Eye (tissue), 1 donor: Measurements from ENCODE around the gene AGMO.
A peak's percentile ranks its signal among the peaks of the same experiment; 100 is the strongest.

Experiments used
- DNase-seq: peaks from one replicate; pipeline ENCODE4 v3.0.0-alpha.2; 2015

The AGMO gene

DNA sequence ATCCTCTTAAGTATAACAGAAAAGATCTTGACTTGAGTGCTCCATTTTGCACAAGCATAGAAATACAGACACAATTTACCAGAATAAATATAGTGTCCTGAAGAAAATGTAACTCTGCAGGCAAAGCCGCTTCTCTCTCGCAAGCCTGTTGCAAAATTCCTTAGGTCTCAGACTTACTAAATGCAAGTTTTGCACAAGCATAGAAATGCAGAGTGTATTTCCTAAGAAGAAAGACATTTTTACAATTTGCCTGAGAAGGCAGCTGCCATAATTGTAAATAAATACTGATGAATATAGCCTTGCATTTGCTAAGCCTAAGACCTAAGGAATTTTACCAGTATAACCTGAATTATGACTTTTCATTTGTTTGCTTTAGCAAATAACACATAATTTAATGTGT lies 67.1 kb downstream of the AGMO start:
- no peak for DNase-seq

DNA sequence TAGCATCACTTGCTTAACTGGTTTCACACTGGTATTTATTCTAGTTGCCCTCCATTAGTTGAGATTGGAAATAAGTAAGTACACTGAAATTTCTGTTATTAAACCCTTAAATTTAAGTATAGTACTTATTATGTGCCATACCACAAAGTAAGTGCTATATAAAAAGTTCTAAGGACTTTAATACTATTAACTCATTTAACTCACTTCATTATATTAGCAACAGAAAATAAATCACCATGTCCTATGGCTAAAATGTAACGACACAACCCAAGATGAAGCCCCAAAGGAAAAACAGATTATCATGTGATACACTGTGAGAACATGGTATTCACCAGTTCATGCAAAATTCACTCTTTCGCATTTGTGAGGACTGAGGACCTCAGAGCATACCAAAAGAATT lies 70.5 kb downstream of the AGMO start:
- DNase-seq: no peak

DNA sequence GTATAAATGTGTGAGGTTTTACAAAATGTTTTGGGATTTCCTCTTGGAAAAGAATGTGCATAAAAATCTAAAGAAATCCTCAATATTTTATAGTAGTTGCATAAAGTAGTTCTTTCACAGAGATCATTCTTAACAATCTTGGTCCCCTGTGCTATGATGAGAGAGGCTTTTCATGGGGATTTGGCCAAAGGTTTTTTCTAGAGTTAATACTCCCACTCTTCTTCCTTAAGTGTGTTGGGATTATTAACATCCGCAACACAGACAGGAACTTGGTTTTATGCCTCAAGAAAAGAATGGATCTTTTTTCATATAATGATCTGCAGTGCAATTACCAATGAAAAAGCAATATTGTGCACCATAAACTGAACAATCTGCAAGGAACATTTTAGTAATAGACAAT lies 71.5 kb downstream of the AGMO start:
- no peak for DNase-seq

DNA sequence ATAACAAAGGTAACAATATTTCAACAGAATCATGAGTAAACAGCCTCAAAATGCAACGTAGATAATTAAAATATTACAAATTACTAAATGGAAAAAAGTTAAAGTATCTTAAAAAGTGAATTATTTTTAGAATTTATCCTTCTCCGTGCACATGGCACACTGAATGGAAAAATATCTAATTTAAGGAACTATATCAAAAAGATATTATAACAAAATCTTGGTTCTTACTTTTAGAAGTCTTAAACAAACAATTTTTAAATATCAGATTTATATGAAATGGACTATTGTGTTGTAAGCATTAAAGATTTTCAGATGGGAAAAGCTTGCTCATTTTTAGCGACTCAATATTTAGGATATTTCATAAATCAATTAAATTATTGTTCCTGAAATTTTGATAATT lies 72.0 kb downstream of the AGMO start:
- no peak for DNase-seq

DNA sequence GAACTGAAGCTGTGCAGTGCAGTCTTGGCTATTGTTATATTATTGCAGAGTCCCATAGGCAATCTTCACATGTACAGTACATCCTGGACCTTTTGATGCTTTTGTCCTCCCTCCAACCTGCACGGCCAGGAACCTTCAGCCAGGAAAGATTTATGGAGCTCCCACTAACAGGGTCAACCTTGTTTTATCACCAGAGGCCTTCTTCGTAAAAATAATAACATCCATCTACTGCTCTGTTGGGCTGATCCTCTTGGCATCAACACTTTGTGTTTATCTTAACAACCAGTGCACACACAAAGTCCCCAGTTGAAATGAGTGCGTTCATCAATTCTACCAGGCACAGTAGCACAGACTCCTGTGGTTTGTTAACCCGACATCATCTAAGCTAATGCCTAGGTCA lies 72.4 kb downstream of the AGMO start:
- DNase-seq: no peak

DNA sequence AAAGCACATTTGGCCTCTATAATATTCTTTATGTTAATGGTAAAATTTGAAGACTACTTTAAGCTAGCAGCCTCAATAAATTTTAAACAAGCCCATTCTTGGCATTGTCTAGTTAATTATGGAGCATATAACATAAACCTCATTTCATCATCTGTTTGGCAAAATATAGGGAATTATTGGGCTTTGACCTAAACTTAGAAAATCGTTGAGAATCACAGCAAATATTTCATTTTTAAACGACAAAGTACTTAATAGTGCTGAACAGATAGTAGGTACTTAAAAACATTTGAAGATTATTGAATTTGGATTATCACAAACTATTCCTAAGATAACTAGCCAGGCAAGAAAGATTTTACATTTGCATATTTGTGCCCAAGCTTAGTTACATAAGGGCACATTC lies 73.4 kb downstream of the AGMO start:
- no peak for DNase-seq

DNA sequence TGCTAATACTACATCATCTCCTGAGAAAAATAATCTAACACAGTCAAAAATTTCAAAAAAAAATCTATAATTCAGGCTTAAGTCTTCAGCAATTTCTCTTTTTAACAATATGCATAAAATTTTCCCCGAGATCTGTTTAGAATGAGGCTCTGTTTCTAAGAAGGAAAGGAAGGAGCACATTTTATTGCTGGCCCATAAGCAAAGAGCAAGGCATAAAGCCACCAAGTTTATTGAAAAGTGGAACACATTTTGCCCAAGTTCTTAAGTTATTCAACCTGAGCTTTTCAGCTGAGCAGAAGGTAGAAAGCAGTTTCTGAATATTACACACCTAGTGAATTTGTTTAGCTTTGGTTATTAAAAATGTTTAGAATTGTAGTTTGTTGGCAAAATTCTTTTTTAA lies 73.9 kb downstream of the AGMO start:
- DNase-seq: no peak

DNA sequence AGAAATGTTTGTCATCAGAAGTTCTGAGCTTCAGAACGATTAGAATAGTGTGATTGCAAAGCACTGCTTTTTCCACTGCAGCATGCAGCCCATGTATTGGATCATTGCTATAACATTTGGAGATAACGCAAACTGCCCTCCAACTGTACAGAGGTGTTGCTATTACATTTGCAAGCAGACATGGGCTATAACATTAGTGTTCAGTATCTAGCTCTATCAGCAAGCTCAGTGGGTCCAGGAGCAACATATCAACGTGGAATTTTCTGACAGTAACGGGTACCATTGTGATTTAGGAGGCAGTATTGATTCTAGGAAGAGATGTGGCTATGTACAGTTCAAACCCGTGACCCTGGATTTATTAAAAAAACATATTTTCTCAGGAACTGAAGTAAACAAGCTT lies 75.8 kb downstream of the AGMO start:
- no peak for DNase-seq

DNA sequence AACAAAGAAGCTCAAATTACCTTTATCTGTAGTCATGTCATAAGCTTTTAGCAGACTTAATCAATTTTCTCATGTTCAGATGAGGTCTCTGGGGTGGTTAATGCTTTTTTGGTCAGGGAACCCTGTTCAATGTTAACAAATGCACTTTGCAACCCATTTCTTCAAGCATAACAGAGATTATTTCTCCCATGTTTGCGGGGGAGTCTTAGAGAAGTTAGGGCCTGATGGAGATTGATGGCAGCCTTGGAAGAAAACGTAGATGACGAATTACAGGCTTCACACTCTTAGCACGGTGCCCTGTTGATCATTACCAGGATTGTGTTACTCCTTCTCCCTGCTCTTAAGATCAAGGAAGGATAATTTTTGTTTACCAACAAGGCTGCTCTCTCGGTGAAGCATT lies 76.4 kb downstream of the AGMO start:
- no peak for DNase-seq

DNA sequence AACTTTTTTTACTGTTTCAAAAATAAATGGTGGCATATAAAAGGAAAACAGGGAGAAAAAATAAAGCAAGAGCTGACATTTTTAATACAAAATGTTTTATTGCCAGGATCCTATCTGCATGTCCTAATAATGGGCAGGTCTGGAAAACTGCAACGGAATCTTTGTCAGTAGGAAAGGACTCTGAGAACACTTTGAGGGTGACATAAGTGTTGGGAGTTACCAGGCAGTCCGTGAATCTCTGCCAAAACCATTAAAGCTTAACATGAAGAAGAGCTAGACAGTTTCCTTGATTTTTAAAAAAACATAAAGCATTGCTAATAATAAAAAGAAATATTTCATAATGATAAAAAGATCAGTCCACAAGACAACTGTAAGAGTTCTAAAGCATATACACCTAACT lies 80.7 kb downstream of the AGMO start:
- DNase-seq: no peak

DNA sequence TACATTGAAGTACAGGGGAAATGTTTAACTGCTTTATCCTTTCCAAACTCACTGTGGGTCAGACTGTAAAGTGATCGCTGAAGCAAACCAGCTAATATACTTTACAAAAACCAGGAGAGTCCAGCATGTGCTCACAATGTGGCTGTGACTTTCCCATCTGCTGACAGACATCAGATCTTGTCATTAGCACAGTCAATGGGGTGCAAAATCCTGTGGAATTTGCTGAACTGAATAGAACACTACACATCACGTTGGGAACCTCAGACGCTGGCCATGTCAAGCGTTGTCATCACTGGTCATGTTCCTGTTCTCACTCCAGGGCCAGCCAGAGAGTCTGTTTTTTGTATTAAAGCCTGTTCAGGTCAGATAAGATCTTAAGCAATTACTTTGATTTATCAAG lies 83.4 kb downstream of the AGMO start:
- DNase-seq: peak; percentile 19

DNA sequence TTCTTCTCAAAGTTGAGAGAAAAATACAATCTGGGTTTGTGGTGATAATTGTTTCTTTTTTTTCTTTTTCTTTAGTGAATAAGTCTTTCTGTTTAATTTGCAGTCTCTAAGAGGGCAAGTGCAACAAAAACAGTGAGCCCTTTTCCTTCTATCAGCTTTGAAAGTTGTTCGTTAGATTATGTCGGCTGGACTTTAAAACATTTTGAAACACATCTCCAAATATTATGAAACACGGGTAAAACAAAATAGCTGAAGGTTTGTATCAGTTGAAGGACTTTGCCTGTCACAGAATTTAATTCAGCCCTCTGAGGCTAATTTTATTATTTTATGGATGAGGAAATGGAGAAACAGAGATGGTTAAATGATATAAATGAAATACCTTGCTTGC lies 85.3 kb downstream of the AGMO start:
- DNase-seq: no peak

DNA sequence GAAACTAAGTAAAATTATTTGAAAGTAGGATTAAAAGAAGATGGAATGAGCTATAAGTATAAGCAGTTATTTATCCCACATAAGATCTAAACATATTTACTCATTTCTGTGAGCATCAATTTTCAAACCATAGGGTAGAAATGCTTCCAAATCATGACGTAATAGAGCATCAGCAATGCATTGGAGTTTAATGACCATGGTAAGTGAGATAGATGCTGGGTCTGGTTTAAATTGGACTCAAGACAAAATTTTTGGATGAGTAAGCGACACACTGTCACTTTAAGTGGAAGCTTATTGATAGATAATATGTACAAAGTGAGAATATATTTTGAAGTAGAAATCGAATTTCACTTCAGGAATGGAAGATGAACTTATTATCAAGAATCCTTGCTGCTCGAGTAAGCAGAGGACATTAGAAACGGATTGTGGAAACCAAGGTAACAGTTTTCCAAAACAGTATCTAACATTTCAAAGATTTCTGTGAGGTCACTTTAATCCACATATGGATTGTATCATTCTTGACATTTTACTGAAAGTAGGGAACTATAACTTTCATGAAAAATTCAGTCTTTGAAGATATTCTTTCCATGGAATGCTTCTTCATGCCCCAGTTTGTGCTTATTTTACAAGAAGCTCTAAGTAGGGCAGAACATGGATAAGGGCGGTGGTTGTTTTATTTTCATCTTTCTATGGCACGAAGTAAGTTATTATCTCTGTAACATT lies 85.8 kb downstream of the AGMO start:
- DNase-seq: no peak

DNA sequence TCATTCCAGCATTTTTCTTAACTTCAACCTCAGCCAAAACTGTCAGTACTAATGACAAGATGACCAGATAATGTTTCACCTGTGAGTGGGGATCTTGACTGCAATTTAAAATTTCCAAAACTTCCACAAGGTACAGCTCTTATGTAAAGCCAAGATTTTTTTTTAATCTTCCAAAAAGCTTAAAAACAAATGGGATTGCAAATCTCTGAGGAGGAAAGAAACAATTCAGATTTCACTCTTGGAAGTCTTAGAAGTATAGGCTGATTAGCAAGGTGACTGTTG lies 90.2 kb downstream of the AGMO start:
- DNase-seq: no peak

DNA sequence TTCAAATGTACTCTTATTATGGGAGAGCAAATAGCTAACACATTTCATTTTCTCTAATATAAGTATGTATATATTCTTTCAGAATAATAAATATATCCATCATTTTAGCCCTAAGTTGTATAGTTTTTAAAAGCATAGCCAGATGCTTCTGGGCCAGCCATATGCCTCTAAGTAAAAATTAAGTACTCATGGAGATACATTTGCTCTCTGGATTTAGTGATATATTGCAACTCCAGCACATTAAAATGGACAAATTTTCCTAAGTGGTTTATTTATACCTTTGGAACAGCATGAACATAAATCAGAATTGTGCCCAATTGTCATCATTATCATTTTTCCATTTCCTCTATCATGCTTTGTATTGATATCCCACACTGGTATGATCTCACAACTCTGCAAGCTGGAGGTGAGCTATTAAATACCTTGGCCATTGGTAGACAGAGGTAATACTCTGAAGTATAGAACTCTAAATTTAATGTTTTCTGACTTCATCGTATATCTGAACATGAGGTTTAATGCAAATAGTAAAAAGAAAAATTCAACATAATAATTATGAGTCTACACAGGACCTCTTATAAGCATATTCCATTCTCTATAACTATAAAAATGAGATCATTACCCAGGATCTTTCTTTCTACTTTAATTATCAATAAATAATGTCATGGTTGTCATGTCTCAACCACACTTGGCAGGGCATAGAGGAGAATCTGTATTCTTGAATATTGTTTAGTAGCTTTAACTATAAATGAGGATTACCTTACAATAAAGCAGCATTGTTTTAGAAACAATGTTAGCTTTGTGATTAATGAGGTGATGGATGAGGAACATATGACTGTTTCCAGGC lies 90.8 kb downstream of the AGMO start:
- DNase-seq: no peak

DNA sequence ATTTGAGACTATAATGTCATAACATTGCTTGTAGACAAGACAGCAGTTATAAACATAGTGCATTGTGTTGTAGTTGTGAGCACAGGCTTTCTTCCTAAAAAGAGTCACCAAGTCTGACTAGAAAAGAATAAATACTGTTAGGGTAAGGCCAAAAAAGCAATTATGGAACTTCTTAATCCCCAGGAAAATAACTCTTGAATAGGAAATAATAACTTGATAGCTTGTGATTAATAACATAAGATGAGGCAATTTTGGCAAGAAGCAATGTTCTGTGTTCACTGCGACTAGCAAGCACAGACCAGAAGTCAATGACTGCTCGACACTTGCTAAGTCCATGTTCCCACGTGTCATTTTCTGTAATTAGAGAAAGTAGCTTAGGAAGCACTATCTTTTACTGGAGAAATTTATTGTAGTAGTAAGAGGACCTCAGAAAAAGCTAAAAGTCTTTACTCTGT lies 97.1 kb downstream of the AGMO start:
- DNase-seq: no peak

DNA sequence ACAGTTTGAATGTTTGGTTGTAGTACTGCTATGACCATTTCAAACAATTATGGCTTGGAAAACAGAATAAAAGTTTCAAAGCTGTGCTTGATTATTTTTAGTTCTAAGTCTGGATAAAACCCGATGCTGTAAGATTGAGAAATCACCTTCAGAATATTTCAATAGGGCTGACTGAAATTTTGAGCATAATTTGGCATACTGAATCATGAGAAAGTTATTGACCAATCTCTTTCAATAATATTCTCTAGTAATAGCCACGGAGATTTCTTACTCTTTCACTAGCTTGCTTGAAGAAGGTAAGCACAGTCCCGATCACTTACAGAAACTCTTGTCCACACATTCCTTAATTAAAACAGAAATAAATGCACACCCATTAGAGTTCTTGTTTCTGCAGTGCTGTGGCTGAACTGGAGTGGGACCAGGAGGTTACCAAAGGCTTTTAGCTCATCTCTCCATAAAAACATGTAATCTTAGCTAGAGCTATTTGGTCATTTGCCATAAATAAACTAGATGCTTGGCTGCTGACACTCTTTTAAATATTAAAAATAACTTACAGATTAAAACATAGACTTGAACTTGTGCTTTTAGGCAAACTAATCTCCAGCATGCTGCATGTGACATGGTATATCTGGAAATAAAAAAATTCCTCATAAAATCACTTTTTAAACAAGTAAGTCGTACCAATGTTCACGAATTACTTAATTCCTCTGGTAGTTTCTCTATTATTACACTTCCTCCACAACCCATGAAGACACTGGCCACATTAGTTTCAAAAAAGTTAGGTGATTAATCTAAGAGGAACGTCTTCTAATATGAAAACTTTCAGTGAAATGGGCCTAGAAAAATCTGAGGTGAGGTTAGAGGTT lies 97.8 kb downstream of the AGMO start:
- no peak for DNase-seq

DNA sequence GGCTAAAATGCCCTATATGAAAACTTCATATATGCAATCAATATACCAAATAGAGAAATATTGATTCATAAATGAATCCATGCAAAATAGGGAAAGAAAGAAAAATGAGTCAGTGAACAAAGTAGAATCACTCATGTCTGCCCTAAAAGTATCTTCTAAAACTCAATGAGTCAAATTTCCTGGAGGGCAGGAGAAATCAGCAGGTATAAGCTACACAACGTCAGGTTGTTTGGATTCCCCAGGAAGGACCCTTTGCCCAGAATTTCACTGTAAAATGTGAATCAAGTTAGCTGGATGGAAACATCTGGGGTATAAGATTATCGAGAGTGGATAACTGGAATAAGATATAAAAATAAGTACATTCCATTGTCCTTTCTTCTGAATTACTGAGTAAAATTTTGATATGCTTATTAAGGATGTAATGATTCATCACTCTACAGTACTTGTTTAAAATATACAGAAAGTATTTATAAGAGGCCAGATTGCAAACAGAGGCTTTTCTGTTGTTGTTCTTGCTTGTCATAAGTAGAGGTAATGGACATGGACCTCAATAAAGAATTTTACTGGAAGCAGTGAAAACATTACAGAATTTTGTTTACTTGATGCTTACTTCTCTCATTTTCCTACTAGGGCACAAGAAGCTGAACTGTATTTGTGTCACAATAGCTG lies 99.0 kb downstream of the AGMO start:
- DNase-seq: no peak

DNA sequence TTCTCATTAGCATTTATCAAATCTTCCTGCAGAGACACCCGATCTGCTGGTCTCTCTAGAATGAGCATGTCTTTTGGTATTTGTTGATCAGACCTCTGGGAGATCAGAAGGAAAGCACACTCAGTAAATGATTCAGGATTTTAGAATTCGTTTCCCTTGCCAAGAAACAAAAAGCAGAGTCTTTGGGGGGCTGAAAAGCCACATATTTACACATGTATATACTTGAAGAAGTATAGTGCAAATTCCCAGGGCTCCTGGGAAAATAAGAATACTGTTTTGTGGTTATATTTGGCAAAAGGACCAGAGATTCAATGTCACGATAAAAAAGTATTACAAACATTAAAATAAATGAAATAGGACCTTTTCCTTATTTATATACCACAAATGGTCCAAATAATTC lies 100.2 kb downstream of the AGMO start:
- DNase-seq: peak; percentile 10

DNA sequence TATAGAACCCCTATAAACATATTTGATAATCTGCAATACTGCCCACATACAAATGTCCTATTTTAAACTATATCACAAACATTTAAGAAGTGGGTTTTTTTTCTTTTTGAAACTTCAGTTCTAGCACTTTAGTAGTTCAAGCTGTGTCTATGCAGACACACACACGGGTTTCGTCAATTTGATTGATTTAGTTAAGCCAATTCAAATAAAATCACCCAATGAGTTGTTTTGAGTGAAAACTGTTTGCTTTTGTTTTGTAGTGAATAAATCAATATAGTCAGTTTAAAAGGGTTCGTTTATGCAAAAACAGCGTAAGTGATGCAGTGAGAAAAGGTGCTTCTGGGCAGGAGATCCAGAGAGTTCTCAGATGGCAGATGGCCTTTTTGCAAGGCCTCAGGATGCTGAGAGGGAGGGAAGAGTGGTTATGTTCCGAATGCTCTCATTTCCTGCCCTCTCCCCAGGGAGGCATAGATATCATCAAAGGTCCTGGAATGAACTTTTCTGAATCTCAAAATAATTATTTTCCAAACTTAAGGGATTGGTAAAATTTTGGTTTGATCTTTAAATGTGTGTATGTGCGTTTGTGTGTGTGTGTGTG lies 102.7 kb downstream of the AGMO start:
- peak; percentile 23 for DNase-seq

DNA sequence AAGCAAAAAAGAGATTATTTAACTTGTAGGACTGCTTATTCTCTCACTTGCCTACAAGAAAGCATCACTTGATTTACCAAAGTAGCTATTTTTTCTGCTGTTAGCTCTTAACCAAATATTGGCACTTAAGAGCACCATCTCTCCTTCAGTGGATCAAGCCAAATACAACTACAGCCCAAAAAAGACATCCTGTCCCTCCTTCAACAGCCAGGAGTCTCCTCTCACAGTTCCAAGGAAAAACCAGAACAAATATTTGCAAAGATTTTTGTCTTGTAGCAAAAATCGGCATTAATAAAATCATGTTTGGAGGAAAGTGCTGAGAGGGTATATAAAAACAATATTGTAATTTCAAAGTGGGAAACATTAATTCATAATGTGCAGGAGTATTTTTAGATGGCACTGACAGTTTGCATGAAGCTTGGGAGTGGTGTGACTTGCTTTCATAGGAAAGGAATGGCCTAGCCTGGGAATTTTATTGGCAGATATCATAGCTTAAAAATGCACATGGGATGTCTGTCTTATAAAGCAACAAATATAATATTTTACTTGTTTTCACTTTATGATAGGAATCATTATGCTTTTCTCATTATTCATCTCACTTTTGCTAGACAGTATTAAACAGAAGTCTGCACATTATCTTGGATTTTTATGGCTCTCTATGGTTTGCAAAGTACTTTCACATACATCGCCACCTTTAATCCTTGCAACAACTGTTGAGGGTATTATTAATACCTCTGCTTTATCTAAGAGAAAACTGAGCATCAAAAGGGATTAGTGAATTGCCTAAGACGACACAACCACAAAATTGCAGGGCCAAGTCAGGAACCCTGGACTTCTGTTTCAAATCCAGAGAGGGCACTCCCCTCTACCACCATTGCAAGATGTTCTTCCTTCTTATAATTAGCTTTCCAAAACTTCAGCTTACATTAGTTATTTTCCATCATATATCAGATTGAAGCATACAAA lies 103.5 kb downstream of the AGMO start:
- DNase-seq: no peak

DNA sequence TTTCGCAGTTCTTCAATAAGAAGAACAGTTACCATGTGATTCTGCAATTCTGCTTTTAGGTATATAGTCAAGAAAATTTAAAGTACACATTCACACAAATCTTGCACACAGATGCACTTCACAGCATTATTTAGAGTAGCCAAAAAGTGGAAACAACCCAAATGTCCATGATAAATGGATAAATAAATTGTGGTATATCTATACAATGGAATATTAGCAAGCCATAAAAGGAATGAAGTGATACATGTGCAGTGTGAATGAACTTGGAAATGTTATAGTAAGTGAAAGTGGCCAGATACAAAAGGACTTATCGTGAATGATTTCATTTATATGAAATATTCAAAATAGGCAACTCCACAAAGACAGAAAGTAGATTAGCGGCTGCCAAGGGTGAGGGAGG lies 109.1 kb downstream of the AGMO start:
- DNase-seq: no peak
